Superior temporal gyrus (tissue), 1 donor: ENCODE measurements around the gene BNC2.

ENCODE experiments used
- DNase-seq: peaks from one replicate; pipeline ENCODE4 v3.0.0-alpha.2; 2016; ENCODE audit errors: extremely low spot score

Gene BNC2

GRCh38 chr9:16371306-16371705 is 499.2 kb downstream of the BNC2 start:
- no peak for DNase-seq

GRCh38 chr9:16370647-16371046 is 499.8 kb downstream of the BNC2 start:
- DNase-seq: no peak

GRCh38 chr9:16369427-16369826 is 501.0 kb downstream of the BNC2 start:
- no peak for DNase-seq

- no peak for DNase-seq
Measured at GRCh38 chr9:16368237-16369087, 502.0 kb downstream of the BNC2 start.

GRCh38 chr9:16367605-16368231 is 502.8 kb downstream of the BNC2 start:
- DNase-seq: no peak

DNA sequence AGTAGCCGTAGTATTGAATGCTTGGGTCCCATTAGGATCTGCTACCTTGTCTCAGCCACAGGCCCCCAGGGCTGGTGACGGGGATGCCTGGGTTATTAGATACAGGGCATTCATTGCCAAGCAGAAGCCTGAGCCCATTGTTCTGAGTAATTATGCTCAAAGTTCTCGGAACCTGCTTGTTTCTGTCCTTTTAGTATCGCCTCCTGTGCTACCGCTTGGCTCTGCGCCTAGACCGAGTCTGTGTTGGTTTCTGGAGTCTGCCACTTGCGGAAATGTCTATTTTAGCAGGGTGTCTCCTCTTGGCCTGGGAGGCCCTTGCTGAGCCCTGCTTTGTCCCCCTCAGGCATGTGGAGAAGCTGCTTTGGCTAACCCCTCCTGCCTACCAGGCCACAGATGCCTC is 506.1 kb downstream of the BNC2 start:
- DNase-seq: no peak

GRCh38 chr9:16363916-16364315 is 506.6 kb downstream of the BNC2 start:
- DNase-seq: no peak

GRCh38 chr9:16363073-16363781 is 507.2 kb downstream of the BNC2 start:
- DNase-seq: no peak

GRCh38 chr9:16361939-16362338 is 508.5 kb downstream of the BNC2 start:
- no peak for DNase-seq

DNA sequence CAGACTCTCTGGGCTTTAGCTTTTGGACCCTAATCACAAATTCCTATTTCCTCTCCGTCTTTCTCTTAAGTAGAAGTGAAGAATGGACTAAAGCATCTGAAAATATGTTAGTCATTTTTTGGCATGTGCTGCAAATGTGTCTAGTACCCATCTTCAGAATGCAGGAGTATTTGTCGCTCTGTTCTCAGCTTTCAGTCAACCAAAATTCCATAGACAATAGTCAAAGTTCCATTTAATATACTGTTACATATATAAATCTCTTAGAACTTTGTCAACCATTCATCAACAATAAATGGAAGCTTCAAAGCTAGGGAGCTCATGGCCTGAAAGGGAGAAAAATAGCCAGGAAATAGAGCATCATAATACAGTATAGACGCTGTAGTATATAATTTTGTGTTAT is 509.4 kb downstream of the BNC2 start:
- no peak for DNase-seq

- DNase-seq: no peak
Measured at GRCh38 chr9:16360247-16360646, 510.2 kb downstream of the BNC2 start.
